Measurements from ENCODE around the gene STT3B.

Gene STT3B

GRCh38 chr3:31541089-31541488 lies 8.4 kb downstream of the STT3B start:
- TF ChIP-seq CTCF (IDR thresholded peaks at IDR 0.05; ENCODE audit: extremely low read depth, missing control alignments) = no peak
- no peak for DNase-seq (ENCODE audit: low spot score)

- TF ChIP-seq CTCF (IDR thresholded peaks at IDR 0.05; ENCODE audit: extremely low read depth, missing control alignments) = no peak
- no peak for DNase-seq (ENCODE audit: low spot score)
Observed at GRCh38 chr3:31542246-31542645, 9.5 kb downstream of the STT3B start.

GRCh38 chr3:31543375-31543774 lies 10.7 kb downstream of the STT3B start:
- no peak for TF ChIP-seq CTCF (IDR thresholded peaks at IDR 0.05; ENCODE audit: extremely low read depth, missing control alignments)
- DNase-seq (ENCODE audit: low spot score) = no peak

GRCh38 chr3:31544634-31545033 lies 11.9 kb downstream of the STT3B start:
- no peak for DNase-seq (ENCODE audit: low spot score)
- no peak for TF ChIP-seq CTCF (IDR thresholded peaks at IDR 0.05; ENCODE audit: extremely low read depth, missing control alignments)

- no peak for DNase-seq (ENCODE audit: low spot score)
- no peak for TF ChIP-seq CTCF (IDR thresholded peaks at IDR 0.05; ENCODE audit: extremely low read depth, missing control alignments)
Observed at GRCh38 chr3:31546162-31546561, 13.4 kb downstream of the STT3B start.

GRCh38 chr3:31546725-31547124 lies 14.0 kb downstream of the STT3B start:
- DNase-seq (ENCODE audit: low spot score) = no peak
- TF ChIP-seq CTCF (IDR thresholded peaks at IDR 0.05; ENCODE audit: extremely low read depth, missing control alignments) = no peak

- no peak for DNase-seq (ENCODE audit: low spot score)
Observed at GRCh38 chr3:31550452-31551251, 17.9 kb downstream of the STT3B start.

More at GRCh38 chr3:31550452-31551251, 17.9 kb downstream of the STT3B start:
- no peak for TF ChIP-seq CTCF (IDR thresholded peaks at IDR 0.05; ENCODE audit: extremely low read depth, missing control alignments)
